GM23338 (cell line): ENCODE results near the gene ANKUB1. TPM values are rescaled to one million over a fixed set of nuclear protein-coding genes. Genes with fewer than 3 reads are reported as not detected.

Source experiments
- NANOG ChIP-seq: IDR thresholded peaks from 2 replicates; pipeline ENCODE4 v1.6.1; 2016; ENCODE audit warnings: antibody characterized with exemption, borderline replicate concordance
- STAT1 ChIP-seq: IDR thresholded peaks from one replicate; pipeline ENCODE4 v1.6.1; 2016; ENCODE audit warnings: antibody characterized with exemption; ENCODE audit not compliant: unreplicated experiment
- polyA plus RNA-seq: library from polyadenylated mRNA; unstranded; fragments of >200 nt; fragmentation: Nextera tagmentation; extraction: Ambion mirVana; gene quantifications from 2 replicates; pipeline ENCODE4 v1.2.1, GENCODE V29; 2016
- total RNA-seq: library from RNA; depleted of rRNA; stranded (reverse); fragments of >200 nt; shearing (Covaris generic); gene quantifications from 2 replicates; pipeline ENCODE4 v1.2.3, GENCODE V29; 2014
- TF ChIP-seq, protein P1 (sequence below): fragments of 250-450 bp; sonication (Bioruptor Pico); IDR thresholded peaks from 2 replicates; pipeline ENCODE4 v1.5.0; 2020; ENCODE audit warnings: mild to moderate bottlenecking, moderate library complexity
- TF ChIP-seq, protein P2 (sequence below): IDR thresholded peaks from 2 replicates; pipeline ENCODE4 v1.6.1; 2016; ENCODE audit warnings: antibody characterized with exemption
- TF ChIP-seq, protein P3 (sequence below): IDR thresholded peaks from one replicate; pipeline ENCODE4 v1.6.1; 2018; ENCODE audit warnings: antibody characterized with exemption; ENCODE audit not compliant: unreplicated experiment

ANKUB1 gene
- total and polyA plus RNA-seq, 2 experiments from 2014 or later, result not detected

DNA sequence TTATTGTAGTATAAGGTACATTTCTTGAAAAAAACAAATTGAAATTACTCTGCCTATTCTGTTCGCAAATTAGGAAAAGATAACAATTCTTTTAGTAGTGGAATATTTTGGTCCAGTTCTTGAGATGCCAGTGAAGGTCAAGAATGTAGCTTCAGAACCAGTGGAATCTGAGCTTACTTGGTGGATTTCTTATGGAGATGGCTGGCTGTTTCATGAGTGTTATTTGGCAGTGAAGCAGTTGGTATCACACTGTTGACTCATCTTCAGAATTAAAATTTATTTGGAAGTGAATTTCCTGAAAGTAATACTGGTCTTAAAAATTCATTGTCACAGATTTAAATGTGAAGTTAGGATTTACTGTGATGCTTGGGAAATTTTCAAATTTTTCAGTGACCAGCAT is 39.7 kb upstream of the ANKUB1 start (continued):
- TF ChIP-seq, protein P1, sequence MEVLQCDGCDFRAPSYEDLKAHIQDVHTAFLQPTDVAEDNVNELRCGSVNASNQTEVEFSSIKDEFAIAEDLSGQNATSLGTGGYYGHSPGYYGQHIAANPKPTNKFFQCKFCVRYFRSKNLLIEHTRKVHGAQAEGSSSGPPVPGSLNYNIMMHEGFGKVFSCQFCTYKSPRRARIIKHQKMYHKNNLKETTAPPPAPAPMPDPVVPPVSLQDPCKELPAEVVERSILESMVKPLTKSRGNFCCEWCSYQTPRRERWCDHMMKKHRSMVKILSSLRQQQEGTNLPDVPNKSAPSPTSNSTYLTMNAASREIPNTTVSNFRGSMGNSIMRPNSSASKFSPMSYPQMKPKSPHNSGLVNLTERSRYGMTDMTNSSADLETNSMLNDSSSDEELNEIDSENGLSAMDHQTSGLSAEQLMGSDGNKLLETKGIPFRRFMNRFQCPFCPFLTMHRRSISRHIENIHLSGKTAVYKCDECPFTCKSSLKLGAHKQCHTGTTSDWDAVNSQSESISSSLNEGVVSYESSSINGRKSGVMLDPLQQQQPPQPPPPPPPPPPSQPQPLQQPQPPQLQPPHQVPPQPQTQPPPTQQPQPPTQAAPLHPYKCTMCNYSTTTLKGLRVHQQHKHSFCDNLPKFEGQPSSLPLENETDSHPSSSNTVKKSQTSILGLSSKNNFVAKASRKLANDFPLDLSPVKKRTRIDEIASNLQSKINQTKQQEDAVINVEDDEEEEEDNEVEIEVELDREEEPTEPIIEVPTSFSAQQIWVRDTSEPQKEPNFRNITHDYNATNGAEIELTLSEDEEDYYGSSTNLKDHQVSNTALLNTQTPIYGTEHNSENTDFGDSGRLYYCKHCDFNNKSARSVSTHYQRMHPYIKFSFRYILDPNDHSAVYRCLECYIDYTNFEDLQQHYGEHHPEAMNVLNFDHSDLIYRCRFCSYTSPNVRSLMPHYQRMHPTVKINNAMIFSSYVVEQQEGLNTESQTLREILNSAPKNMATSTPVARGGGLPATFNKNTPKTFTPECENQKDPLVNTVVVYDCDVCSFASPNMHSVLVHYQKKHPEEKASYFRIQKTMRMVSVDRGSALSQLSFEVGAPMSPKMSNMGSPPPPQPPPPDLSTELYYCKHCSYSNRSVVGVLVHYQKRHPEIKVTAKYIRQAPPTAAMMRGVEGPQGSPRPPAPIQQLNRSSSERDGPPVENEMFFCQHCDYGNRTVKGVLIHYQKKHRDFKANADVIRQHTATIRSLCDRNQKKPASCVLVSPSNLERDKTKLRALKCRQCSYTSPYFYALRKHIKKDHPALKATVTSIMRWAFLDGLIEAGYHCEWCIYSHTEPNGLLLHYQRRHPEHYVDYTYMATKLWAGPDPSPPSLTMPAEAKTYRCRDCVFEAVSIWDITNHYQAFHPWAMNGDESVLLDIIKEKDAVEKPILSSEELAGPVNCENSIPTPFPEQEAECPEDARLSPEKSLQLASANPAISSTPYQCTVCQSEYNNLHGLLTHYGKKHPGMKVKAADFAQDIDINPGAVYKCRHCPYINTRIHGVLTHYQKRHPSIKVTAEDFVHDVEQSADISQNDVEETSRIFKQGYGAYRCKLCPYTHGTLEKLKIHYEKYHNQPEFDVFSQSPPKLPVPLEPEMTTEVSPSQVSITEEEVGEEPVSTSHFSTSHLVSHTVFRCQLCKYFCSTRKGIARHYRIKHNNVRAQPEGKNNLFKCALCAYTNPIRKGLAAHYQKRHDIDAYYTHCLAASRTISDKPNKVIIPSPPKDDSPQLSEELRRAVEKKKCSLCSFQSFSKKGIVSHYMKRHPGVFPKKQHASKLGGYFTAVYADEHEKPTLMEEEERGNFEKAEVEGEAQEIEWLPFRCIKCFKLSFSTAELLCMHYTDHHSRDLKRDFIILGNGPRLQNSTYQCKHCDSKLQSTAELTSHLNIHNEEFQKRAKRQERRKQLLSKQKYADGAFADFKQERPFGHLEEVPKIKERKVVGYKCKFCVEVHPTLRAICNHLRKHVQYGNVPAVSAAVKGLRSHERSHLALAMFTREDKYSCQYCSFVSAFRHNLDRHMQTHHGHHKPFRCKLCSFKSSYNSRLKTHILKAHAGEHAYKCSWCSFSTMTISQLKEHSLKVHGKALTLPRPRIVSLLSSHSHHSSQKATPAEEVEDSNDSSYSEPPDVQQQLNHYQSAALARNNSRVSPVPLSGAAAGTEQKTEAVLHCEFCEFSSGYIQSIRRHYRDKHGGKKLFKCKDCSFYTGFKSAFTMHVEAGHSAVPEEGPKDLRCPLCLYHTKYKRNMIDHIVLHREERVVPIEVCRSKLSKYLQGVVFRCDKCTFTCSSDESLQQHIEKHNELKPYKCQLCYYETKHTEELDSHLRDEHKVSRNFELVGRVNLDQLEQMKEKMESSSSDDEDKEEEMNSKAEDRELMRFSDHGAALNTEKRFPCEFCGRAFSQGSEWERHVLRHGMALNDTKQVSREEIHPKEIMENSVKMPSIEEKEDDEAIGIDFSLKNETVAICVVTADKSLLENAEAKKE, result no peak
- TF ChIP-seq NANOG (no peak), STAT1 (no peak)
- TF ChIP-seq, protein P2, sequence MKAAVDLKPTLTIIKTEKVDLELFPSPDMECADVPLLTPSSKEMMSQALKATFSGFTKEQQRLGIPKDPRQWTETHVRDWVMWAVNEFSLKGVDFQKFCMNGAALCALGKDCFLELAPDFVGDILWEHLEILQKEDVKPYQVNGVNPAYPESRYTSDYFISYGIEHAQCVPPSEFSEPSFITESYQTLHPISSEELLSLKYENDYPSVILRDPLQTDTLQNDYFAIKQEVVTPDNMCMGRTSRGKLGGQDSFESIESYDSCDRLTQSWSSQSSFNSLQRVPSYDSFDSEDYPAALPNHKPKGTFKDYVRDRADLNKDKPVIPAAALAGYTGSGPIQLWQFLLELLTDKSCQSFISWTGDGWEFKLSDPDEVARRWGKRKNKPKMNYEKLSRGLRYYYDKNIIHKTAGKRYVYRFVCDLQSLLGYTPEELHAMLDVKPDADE, result no peak
- TF ChIP-seq, protein P3, sequence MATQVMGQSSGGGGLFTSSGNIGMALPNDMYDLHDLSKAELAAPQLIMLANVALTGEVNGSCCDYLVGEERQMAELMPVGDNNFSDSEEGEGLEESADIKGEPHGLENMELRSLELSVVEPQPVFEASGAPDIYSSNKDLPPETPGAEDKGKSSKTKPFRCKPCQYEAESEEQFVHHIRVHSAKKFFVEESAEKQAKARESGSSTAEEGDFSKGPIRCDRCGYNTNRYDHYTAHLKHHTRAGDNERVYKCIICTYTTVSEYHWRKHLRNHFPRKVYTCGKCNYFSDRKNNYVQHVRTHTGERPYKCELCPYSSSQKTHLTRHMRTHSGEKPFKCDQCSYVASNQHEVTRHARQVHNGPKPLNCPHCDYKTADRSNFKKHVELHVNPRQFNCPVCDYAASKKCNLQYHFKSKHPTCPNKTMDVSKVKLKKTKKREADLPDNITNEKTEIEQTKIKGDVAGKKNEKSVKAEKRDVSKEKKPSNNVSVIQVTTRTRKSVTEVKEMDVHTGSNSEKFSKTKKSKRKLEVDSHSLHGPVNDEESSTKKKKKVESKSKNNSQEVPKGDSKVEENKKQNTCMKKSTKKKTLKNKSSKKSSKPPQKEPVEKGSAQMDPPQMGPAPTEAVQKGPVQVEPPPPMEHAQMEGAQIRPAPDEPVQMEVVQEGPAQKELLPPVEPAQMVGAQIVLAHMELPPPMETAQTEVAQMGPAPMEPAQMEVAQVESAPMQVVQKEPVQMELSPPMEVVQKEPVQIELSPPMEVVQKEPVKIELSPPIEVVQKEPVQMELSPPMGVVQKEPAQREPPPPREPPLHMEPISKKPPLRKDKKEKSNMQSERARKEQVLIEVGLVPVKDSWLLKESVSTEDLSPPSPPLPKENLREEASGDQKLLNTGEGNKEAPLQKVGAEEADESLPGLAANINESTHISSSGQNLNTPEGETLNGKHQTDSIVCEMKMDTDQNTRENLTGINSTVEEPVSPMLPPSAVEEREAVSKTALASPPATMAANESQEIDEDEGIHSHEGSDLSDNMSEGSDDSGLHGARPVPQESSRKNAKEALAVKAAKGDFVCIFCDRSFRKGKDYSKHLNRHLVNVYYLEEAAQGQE, result no peak
